Epithelial cell of esophagus (primary cell): Measurements from ENCODE around the gene MORC2.

Source experiments
- DNase-seq: peaks from one replicate; pipeline ENCODE4 v3.0.0; 2010; ENCODE audit warnings: low read depth
- H3K4me3 ChIP-seq: 2 replicates; pipeline ENCODE4 v1.5.1; 2011; ENCODE audit warnings: mild to moderate bottlenecking, low read length, control low read depth
- TF ChIP-seq, protein P1 (sequence below): IDR thresholded peaks from 2 replicates; pipeline ENCODE4 v1.5.1; 2011; ENCODE audit warnings: low read depth, mild to moderate bottlenecking, low read length, control low read depth, inconsistent platforms; ENCODE audit not compliant: insufficient read depth; ENCODE audit errors: missing control alignments

The MORC2 gene

DNA sequence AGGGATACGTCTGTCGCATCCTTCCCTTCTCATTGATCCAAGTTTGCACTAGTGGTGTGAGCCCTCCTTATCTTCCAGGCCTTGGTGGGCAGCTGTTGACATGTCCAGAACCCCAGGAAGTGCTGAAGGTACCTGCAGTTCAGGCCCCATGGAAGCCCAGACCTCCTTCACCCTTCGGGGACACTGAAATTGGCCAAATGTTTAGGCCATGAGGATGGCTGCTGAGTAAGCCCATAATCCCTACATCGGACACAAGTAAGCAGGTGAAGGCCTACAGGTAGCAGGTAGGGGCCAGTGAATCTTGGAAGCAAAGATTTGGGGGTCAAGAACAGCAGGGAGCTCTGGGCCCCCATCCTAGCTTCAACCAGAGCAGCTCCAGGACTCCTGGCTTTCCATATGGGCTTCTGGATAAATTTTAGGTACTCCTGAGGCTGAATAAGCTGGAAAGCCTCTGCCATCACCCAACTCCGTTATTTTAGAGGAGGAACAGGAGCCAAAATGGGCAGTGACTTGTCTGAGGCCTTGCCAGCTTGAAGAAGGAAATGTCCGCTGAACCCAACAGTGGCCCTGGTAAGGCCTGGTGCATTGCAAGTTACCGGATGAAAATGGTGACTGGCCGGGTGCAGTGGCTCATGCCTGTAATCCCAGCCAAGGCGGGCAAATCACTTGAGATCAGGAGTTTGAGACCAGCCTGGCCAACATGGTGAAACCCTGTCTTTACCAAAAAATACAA, 45.2 kb downstream of the MORC2 start:
- TF ChIP-seq, protein P1, sequence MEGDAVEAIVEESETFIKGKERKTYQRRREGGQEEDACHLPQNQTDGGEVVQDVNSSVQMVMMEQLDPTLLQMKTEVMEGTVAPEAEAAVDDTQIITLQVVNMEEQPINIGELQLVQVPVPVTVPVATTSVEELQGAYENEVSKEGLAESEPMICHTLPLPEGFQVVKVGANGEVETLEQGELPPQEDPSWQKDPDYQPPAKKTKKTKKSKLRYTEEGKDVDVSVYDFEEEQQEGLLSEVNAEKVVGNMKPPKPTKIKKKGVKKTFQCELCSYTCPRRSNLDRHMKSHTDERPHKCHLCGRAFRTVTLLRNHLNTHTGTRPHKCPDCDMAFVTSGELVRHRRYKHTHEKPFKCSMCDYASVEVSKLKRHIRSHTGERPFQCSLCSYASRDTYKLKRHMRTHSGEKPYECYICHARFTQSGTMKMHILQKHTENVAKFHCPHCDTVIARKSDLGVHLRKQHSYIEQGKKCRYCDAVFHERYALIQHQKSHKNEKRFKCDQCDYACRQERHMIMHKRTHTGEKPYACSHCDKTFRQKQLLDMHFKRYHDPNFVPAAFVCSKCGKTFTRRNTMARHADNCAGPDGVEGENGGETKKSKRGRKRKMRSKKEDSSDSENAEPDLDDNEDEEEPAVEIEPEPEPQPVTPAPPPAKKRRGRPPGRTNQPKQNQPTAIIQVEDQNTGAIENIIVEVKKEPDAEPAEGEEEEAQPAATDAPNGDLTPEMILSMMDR = no peak
- no peak for DNase-seq
- H3K4me3 ChIP-seq = no peak overlapping the region

DNA sequence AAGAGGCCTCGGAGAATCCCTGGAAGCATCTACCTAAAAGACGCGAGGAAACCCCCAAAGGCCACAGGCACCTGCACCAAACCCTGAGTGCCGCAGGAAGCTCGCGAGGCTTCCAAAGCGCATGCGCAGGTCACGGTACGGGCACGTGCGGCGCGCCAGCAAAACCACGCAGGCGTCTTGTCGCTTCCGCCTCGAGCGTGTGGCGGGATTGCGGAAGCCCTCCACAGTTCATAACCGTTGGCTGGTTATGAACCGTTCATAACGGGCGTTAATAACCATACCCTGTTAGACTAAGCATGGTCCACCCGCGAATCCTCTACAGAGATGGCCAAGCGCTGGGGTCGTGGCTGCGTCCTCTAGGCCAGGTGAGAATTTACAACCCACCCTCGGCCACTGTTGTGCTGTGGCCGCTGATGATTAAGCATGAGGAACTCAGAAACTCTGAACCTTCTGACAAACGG, 46.4 kb downstream of the MORC2 start:
- TF ChIP-seq, protein P1 = no peak
- peak; percentile 40 for DNase-seq

DNA sequence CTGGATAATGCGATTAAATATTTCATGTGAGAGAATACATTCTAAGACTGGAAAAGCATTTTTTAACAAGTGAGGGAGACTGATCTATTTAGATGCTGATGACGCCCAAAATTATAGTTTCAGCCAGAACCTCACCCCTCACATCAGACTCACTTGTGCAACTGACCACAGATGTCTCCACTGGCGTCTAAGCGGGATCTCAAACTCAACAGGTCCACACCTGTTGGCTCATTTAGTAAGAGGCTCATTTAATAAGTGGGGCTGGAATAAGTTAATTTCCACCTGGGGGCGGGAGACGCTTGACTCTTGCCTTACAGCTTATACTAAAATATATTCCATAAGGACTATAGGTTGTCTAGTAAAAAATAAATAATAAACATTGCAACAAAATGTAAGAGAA, 47.5 kb downstream of the MORC2 start:
- peak overlapping the region; percentile 34 for H3K4me3 ChIP-seq
- peak; percentile 57 for DNase-seq
- TF ChIP-seq, protein P1 = peak; percentile 3

More for the DNA sequence above, 46.4 kb downstream of the MORC2 start:
- peak overlapping the region; percentile 34 for H3K4me3 ChIP-seq

DNA sequence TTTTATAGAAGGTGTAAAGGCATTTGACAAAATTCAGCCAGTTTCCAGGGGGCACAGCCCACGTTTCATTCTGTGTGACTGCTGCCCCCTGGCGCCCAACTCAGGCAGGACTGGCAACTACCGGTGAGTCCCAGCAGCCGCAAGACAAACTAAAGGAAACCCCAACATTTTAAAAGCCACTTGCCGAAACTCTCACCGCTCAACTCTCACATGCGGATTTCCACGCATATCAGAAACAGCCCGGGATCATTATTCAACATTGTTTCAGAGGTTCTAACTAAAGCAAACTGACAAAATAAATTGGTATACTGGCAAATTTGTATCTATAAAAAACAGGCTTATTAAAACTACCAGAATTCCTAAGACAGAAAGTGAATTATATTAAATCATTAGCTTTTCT, 48.2 kb downstream of the MORC2 start:
- DNase-seq = peak; percentile 63
- H3K4me3 ChIP-seq = no peak overlapping the region
- TF ChIP-seq, protein P1 = peak; percentile 91

DNA sequence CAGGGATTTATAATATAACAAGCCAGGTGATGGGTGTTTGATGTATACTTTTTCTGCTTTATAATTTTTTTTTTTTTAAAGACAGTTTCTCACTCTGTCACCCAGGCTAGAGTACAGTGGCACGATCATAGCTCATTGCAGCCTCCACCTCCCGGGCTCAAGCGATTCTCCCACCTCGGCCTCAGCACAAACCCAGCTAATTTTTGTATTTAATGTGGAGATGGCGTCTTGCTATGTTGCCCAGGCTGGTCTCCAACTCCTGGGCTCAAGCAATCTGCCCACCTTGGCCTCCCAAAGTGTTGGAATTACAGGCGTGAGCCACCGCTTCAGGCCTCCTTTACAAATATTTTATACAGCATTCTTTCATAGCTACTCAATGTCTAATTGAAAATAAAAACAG, 48.6 kb downstream of the MORC2 start:
- TF ChIP-seq, protein P1 = no peak
- no peak for DNase-seq
- no peak overlapping the region for H3K4me3 ChIP-seq

DNA sequence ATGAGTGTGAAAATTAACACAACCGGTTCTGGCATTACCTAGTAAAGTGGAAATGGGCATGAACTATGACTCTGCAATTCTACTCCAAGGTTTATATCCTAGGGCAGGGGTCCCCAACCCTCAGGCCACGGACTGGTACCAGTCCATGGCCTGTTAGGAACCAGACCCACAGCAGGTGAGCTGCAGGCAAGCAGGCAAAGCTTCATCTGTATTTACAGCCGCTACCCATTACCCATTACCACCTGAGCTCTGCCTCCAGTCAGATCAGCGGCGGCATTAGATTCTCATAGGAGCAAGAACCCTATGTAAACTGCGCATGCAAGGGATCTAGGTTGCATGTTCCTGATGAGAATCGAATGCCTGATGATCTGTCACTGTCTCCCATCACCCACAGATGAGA, 49.8 kb downstream of the MORC2 start:
- H3K4me3 ChIP-seq = no peak overlapping the region
- DNase-seq = no peak
- TF ChIP-seq, protein P1 = no peak

DNA sequence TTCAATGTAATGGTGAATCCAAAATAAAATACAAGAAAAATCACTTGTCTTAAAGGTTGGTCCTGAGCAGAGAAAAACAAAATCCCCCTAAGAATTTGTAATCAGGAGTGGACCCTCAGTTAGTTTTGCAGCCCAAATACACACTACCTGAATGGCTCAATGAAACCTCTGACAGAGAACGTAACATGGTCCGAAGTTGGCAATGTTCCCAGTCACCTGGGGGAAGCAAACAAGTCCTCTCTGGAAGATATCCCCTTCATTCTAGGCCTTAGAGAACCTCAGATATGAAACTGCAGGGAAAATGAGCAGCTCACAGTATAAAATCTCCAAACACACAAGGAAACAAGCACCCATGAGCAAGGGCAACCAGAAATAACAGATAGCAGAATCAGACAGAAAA, 58.2 kb downstream of the MORC2 start:
- TF ChIP-seq, protein P1 = no peak
- no peak overlapping the region for H3K4me3 ChIP-seq
- no peak for DNase-seq
